HepG2 (cell line): ENCODE measurements around the gene FAM222B. TPM values are rescaled to one million over a fixed set of nuclear protein-coding genes. Genes with fewer than 3 reads are reported as not detected.
A peak's percentile ranks its signal among the peaks of the same experiment; 100 is the strongest.

Experiments used
- ERF ChIP-seq: IDR thresholded peaks from 2 replicates; pipeline ENCODE4 v1.6.1; 2018; ENCODE audit warnings: missing biosample characterization, missing genetic modification reagents
- FOSL2 ChIP-seq: sonication (generic); formaldehyde crosslinking; IDR thresholded peaks from 2 replicates; pipeline ENCODE4 v1.4.0; 2020; ENCODE audit warnings: missing genetic modification reagents
- FOXO4 ChIP-seq: sonication (generic); formaldehyde crosslinking; conservative IDR thresholded peaks from 2 replicates; pipeline ENCODE4 v1.8.1; 2023; ENCODE audit warnings: missing genetic modification reagents
- HNRNPH1 ChIP-seq: fragments of 200-400 bp; formaldehyde crosslinking; optimal IDR thresholded peaks from 2 replicates; pipeline ENCODE3; 2017; ENCODE audit warnings: mild to moderate bottlenecking, low read depth, low read length
- MAFG ChIP-seq: sonication (generic); formaldehyde crosslinking; IDR thresholded peaks from 2 replicates; pipeline ENCODE4 v1.5.1; 2020; ENCODE audit warnings: mild to moderate bottlenecking, missing genetic modification reagents
- RERE ChIP-seq: IDR thresholded peaks from 2 replicates; pipeline ENCODE4 v1.6.1; 2016; ENCODE audit warnings: low read depth, missing genetic modification reagents, missing compliant biosample characterization
- ZFP91 ChIP-seq: sonication (generic); formaldehyde crosslinking; IDR thresholded peaks from 2 replicates; pipeline ENCODE4 v1.9.0; 2022; ENCODE audit warnings: missing genetic modification reagents, mild to moderate bottlenecking, borderline replicate concordance
- ZHX2 ChIP-seq, 2 experiments: sonication (generic) in 1 of 2; formaldehyde crosslinking in 1 of 2; IDR thresholded peaks; 2 replicates each; pipeline versions ENCODE4 v1.6.1 to v1.9.0; 2014 to 2022; ENCODE audit warnings: antibody characterized with exemption in 1 of 2, borderline replicate concordance in 1 of 2, inconsistent platforms in 1 of 2, low read depth in 1 of 2, missing genetic modification reagents in 1 of 2
- ZNF18 ChIP-seq: sonication (generic); formaldehyde crosslinking; IDR thresholded peaks from 2 replicates; pipeline ENCODE4 v1.8.0; 2022; ENCODE audit warnings: mild to moderate bottlenecking, missing genetic modification reagents; ENCODE audit not compliant: insufficient replicate concordance
- ZNF263 ChIP-seq: sonication (generic); formaldehyde crosslinking; IDR thresholded peaks from 2 replicates; pipeline ENCODE4 v1.4.0; 2020; ENCODE audit warnings: missing genetic modification reagents
- polyA plus RNA-seq, 8 experiments: library from polyadenylated mRNA; depleted of rRNA in 3 of 8; stranded (reverse) in 7 of 8; unstranded in 1 of 8; fragments of >200 nt; fragmentation: Illumina TruSeq in 4 of 8; extraction: Trizol in 4 of 8; gene quantifications; 2 replicates each; pipeline versions ENCODE4 v1.2.1 to v1.2.3, GENCODE V29; 2011 to 2016; ENCODE audit warnings: low read depth in 4 of 8, missing spikeins in 1 of 8, mixed read lengths in 1 of 8; ENCODE audit not compliant: insufficient read depth in 1 of 8
- total RNA-seq, 5 experiments: library from RNA; depleted of rRNA; stranded (reverse); fragments of >200 nt; fragmentation: Illumina TruSeq; extraction: Trizol; gene quantifications; 2 replicates each; pipeline ENCODE4 v1.2.3, GENCODE V29; 2016; ENCODE audit warnings: low read depth in 1 of 5

Gene FAM222B
- total and polyA plus RNA-seq, 2 of the 13 experiments (the other 11 are each of a cell fraction or from before 2014, with no cell fraction given) = 3.5 to 7.3 TPM

- TF ChIP-seq ZHX2 (IDR thresholded peaks at IDR 0.05; ENCODE audit: low read depth) (no peak; the same call in 1 of the 2 replicates), ZHX2 (CRISPR knock-in tag; IDR thresholded peaks at IDR 0.05; ENCODE audit: borderline replicate concordance) (no peak), MAFG (no peak), RERE (CRISPR knock-in tag) (no peak), ZFP91 (no peak; the same call in 1 of the 2 replicates), HNRNPH1 (no peak), ERF (CRISPR knock-in tag) (no peak), FOXO4 (CRISPR knock-in tag) (no peak), ZNF263 (CRISPR knock-in tag) (no peak; the same call in 1 of the 2 replicates), FOSL2 (CRISPR knock-in tag) (peak; percentile 17; the same call in 1 of the 2 replicates), ZNF18 (CRISPR knock-in tag) (no peak)
These were observed 114.0 kb downstream of the FAM222B start, which contains the start of gene NEK8 (continued) for GRCh38 chr17:28728364-28729200.
